Ishikawa (cell line): Measurements from ENCODE around the gene MGAT1.

Experiments
- CEBPB ChIP-seq: IDR thresholded peaks from 2 replicates; pipeline ENCODE4 v1.6.1; 2012
- CREB1 ChIP-seq: IDR thresholded peaks from 2 replicates; pipeline ENCODE4 v1.6.1; 2012; ENCODE audit warnings: low read depth
- EGR1 ChIP-seq: IDR thresholded peaks from 2 replicates; pipeline ENCODE4 v1.6.1; 2012
- EP300 ChIP-seq: IDR thresholded peaks from 2 replicates; pipeline ENCODE4 v1.6.1; 2012; ENCODE audit warnings: borderline replicate concordance
- FOXM1 ChIP-seq: IDR thresholded peaks from 2 replicates; pipeline ENCODE4 v1.6.1; 2012; ENCODE audit warnings: low read depth, borderline replicate concordance
- MAX ChIP-seq: IDR thresholded peaks from 2 replicates; pipeline ENCODE4 v1.6.1; 2012
- NFIC ChIP-seq: IDR thresholded peaks from 2 replicates; pipeline ENCODE4 v1.6.1; 2012
- RAD21 ChIP-seq: IDR thresholded peaks from 2 replicates; pipeline ENCODE4 v1.6.1; 2012; ENCODE audit warnings: low read depth
- REST ChIP-seq: IDR thresholded peaks from 2 replicates; pipeline ENCODE4 v1.6.1; 2012; ENCODE audit warnings: low read depth, mild to moderate bottlenecking
- TEAD4 ChIP-seq: IDR thresholded peaks from 2 replicates; pipeline ENCODE4 v1.6.1; 2012
- USF1 ChIP-seq: IDR thresholded peaks from 2 replicates; pipeline ENCODE4 v1.6.1; 2012
- YY1 ChIP-seq: IDR thresholded peaks from 2 replicates; pipeline ENCODE4 v1.6.1; 2012; ENCODE audit warnings: low read depth
- ZBTB7A ChIP-seq: IDR thresholded peaks from 2 replicates; pipeline ENCODE4 v1.6.1; 2012; ENCODE audit warnings: low read depth

GRCh38 chr5:180818677-180819341 is 16.2 kb upstream of the MGAT1 start:
- TF ChIP-seq CEBPB (no peak), REST (no peak), YY1 (no peak), EGR1 (no peak), EP300 (no peak), TEAD4 (no peak), RAD21 (no peak), NFIC (no peak), USF1 (no peak), MAX (no peak), CREB1 (no peak), ZBTB7A (no peak), FOXM1 (no peak)
